ENCODE results near the gene DNAH14.

DNAH14 gene

DNA sequence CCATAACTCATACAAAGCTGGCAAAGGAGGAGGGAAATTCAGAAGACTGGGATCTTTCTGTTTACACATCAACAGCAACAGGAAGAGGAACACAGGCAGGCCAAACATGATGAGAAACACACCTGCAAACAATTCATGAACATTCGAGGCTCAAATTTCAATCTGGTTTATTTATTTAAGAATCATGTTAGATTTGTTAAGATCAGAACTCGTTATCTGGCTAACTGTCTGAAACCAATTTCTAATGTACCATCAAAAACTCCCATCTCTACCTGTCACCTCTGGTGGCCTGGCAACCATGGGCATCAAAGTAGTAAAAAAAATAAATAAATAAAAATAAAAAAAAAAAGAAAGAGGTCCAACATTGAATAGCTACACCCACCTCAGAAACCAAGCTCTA is 488.6 kb downstream of the DNAH14 start:
- in situ Hi-C loops (cut with HindIII; ENCODE audit: low sequenced_read_pairs), result no loop called here
- DNase-seq (ENCODE audit: low read depth), result no peak
- no peak overlapping the region for H3K4me3 ChIP-seq (ENCODE audit: low read depth, low read length)
- TF ChIP-seq, protein P1, sequence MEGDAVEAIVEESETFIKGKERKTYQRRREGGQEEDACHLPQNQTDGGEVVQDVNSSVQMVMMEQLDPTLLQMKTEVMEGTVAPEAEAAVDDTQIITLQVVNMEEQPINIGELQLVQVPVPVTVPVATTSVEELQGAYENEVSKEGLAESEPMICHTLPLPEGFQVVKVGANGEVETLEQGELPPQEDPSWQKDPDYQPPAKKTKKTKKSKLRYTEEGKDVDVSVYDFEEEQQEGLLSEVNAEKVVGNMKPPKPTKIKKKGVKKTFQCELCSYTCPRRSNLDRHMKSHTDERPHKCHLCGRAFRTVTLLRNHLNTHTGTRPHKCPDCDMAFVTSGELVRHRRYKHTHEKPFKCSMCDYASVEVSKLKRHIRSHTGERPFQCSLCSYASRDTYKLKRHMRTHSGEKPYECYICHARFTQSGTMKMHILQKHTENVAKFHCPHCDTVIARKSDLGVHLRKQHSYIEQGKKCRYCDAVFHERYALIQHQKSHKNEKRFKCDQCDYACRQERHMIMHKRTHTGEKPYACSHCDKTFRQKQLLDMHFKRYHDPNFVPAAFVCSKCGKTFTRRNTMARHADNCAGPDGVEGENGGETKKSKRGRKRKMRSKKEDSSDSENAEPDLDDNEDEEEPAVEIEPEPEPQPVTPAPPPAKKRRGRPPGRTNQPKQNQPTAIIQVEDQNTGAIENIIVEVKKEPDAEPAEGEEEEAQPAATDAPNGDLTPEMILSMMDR (IDR thresholded peaks at IDR 0.05; ENCODE audit: low read depth, low read length, missing control alignments), result no peak

DNA sequence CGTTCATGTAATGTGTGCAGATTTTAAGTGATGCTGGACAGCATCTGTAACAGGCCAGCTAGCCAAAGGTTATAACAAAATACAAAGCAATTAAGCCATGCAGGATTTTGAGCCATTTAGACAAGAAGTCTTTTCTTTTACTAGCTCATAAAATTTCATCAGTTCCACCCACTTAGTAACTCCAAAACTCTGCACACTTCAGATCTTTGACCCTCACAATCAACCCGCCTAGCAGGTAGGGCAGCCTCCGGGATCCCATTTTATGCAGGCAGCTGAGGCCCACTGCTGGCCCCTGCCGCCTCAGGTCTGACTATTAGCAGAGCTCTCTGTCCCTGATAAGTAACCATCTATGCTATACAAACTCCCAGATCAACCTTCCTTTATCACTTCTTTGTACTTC is 489.1 kb downstream of the DNAH14 start:
- no peak overlapping the region for H3K4me3 ChIP-seq (ENCODE audit: low read depth, low read length)
- TF ChIP-seq, protein P1 (IDR thresholded peaks at IDR 0.05; ENCODE audit: low read depth, low read length, missing control alignments), result no peak
- no peak for DNase-seq (ENCODE audit: low read depth)
- in situ Hi-C loops (cut with HindIII; ENCODE audit: low sequenced_read_pairs), result no loop called here

DNA sequence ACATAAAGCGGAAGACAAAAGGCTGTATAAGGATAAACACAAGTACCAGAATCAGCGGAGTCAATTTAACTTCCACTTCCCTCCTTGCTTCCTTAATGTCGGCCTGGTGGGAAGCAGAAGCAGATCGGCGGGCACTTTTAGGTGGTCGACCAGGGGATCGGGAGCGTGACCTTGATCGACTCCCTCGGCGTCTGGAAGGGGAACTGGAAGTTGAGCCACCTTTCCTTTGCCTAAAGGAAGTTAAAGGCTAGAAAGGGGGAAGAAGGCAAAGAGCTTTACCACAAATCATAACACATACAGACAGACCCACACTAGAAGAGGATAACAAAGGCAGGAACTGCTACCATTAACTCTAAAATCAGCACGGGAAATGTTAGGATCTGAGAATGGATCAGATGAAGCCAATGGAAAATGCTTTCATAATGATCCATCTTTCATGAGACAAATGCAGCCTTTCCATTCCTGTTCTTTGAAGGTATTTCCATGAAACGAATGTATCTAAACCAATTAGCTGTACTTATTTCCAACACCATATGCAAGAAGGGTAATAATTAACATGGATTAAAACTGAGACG is 492.6 kb downstream of the DNAH14 start:
- in situ Hi-C loops (cut with HindIII; ENCODE audit: low sequenced_read_pairs), result no loop called here
- TF ChIP-seq, protein P1 (IDR thresholded peaks at IDR 0.05; ENCODE audit: low read depth, low read length, missing control alignments), result no peak
- DNase-seq (ENCODE audit: low read depth), result no peak
- H3K4me3 ChIP-seq (ENCODE audit: low read depth, low read length), result no peak overlapping the region

DNA sequence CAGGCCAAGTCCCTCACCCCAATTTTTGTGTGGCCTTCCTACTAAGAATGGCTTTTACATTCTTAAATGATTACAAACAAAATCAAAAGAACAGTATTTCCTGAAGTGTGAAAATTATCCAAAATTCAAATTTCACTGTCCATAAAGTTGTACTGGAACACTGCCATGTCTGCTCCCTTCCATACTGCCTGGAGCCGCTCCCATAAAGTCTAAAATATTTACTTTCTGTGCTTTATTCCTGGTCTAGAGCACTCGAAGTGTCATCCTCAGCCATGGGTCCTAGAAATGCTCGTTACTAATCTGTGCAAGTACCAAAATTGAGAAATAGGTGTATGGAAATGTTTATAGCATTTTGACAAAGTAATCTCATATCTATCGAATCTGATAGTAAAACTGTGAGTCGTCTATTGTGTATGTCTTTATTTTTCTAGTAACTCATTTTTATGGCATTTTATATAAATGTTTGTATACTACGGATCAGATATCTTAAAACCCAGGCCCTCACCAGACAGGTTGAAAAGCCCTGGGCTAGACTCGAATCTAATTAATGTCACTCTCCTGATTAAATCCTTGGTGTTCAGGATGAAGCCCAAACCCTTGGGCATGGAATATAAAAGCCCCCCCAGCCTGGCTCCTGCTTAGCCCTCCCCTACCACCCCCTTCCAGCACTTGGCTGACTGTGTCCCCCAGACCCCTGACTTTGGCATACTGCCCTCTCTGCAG is 493.5 kb downstream of the DNAH14 start:
- in situ Hi-C loops (cut with HindIII; ENCODE audit: low sequenced_read_pairs), result no loop called here
- TF ChIP-seq, protein P1 (IDR thresholded peaks at IDR 0.05; ENCODE audit: low read depth, low read length, missing control alignments), result no peak
- H3K4me3 ChIP-seq (ENCODE audit: low read depth, low read length), result no peak overlapping the region
- DNase-seq (ENCODE audit: low read depth), result no peak

DNA sequence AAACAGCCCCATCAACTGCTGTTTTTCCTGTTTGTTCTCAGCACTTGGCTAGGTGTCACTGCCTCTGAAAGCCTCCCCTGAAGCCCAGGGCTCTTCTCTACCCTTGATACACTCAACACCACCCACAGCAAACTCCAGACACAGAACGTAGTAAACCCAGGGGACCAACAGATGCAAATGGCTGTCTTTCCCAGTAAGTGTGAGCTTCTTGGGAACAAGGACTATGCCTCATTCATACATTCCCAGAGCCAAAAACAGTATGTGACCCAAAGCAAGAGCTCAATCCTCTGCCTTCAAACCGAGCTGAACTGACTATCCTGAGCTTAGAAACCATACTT is 494.0 kb downstream of the DNAH14 start:
- in situ Hi-C loops (cut with HindIII; ENCODE audit: low sequenced_read_pairs), result no loop called here
- TF ChIP-seq, protein P1 (IDR thresholded peaks at IDR 0.05; ENCODE audit: low read depth, low read length, missing control alignments), result no peak
- no peak for DNase-seq (ENCODE audit: low read depth)
- H3K4me3 ChIP-seq (ENCODE audit: low read depth, low read length), result no peak overlapping the region

DNA sequence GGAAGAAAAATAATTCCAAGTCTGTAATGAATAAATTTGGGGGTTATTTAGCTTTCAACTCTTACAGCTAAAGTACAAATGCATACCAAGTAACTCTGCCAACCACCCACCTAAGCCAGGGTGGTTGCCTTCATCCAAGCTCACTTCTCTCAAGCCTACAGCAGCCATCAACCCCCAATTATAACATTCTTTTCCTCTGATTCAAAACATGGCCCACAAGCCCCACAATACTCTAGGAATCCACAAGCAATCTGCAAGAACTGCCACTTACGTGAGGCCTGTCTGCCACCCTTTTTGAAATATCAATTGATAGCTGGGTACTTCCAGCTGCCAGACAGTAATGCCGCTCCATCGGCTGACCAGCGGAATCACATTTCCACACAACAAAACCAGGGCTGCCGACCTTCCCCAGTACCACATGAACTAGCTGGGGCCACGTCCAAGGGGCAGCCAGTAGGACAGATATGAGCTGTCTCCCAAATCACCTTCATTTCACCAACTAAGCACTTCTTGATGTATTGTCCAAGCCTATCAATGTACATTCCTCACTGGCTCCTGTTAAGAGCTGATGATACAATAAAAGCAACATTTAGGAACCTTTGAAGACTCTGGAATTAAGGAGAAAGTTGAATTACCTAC is 495.2 kb downstream of the DNAH14 start:
- TF ChIP-seq, protein P1 (IDR thresholded peaks at IDR 0.05; ENCODE audit: low read depth, low read length, missing control alignments), result no peak
- in situ Hi-C loops (cut with HindIII; ENCODE audit: low sequenced_read_pairs), result no loop called here
- no peak for DNase-seq (ENCODE audit: low read depth)

More for the DNA sequence above, 495.2 kb downstream of the DNAH14 start:
- no peak overlapping the region for H3K4me3 ChIP-seq (ENCODE audit: low read depth, low read length)

All from astrocyte of the cerebellum (primary cell).